ENCODE measurements around the gene PROM1. TPM values are rescaled to one million over a fixed set of nuclear protein-coding genes. Genes with fewer than 3 reads are reported as not detected.

PROM1 gene
- total RNA-seq, 2 experiments from 2014 or later: not detected

DNA sequence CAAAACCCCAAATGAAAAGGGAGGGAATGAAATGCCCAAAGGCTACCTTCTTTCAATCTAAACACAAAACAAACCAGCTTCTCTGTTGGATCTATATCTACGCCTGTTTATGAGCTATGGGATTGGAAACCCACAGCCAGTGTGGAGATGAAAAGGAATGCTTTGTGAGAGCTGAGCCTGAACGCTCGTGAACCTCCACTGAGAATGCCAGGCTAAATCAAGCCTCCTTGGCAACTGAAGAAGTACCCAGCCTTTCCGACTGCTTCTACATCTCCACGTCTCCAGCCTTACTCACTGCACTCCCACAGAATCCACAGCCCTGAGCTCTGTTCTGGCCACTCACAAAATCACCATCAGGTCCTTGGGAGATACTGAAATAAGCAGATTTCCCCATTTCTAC lies 31.8 kb downstream of the PROM1 start:
- H3K36me3 Mint-ChIP-seq (ENCODE audit: low read depth): no peaks in the 10 kb centered on the region
- Histone ChIP-seq H3K4me1 (ENCODE audit: insufficient read depth, low read length) (no peaks in the 10 kb centered on the region), H3K4me3 (ENCODE audit: low read length) (no peak overlapping the region), H3K27me3 (ENCODE audit: control insufficient read depth in 1 of 2, insufficient read depth in 2 of 2, low read length in 2 of 2) (peaks cover 12 to 21% of the 10 kb centered on the region in 2 experiments), H3K9me3 (ENCODE audit: control insufficient read depth in 1 of 2, insufficient read depth in 1 of 2, low read length in 2 of 2) (no peaks in the 10 kb centered on the region), H3K36me3 (ENCODE audit: insufficient read depth, low read length) (no peaks in the 10 kb centered on the region), H3K27ac (ENCODE audit: low read depth in 1 of 2, low read length in 2 of 2) (no peak overlapping the region)
- H3K27ac Mint-ChIP-seq: no peak overlapping the region
- intact Hi-C loops (cut with DNase I, micrococcal nuclease): no loop called here
- no peak for ATAC-seq (ENCODE audit: poor library complexity)
- DNase-seq: no peak
- TF ChIP-seq, protein P1, sequence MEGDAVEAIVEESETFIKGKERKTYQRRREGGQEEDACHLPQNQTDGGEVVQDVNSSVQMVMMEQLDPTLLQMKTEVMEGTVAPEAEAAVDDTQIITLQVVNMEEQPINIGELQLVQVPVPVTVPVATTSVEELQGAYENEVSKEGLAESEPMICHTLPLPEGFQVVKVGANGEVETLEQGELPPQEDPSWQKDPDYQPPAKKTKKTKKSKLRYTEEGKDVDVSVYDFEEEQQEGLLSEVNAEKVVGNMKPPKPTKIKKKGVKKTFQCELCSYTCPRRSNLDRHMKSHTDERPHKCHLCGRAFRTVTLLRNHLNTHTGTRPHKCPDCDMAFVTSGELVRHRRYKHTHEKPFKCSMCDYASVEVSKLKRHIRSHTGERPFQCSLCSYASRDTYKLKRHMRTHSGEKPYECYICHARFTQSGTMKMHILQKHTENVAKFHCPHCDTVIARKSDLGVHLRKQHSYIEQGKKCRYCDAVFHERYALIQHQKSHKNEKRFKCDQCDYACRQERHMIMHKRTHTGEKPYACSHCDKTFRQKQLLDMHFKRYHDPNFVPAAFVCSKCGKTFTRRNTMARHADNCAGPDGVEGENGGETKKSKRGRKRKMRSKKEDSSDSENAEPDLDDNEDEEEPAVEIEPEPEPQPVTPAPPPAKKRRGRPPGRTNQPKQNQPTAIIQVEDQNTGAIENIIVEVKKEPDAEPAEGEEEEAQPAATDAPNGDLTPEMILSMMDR (IDR thresholded peaks at IDR 0.05): no peak
- CTCF ChIA-PET: no interaction called here
- POLR2A ChIA-PET: no interaction called here
- H3K9me3 Mint-ChIP-seq: no peaks in the 10 kb centered on the region
- H3K4me3 Mint-ChIP-seq: no peak overlapping the region
- H3K4me1 Mint-ChIP-seq (ENCODE audit: low read depth): no peaks in the 10 kb centered on the region
- H3K27me3 Mint-ChIP-seq: peaks cover 41% of the 10 kb centered on the region

- Mint-ChIP-seq H3K4me3 (no peak overlapping the region), H3K36me3 (ENCODE audit: low read depth) (no peaks in the 10 kb centered on the region), H3K27me3 (peaks cover 32% of the 10 kb centered on the region), H3K9me3 (no peaks in the 10 kb centered on the region), H3K27ac (no peak overlapping the region), H3K4me1 (ENCODE audit: low read depth) (no peaks in the 10 kb centered on the region)
- Histone ChIP-seq H3K36me3 (ENCODE audit: insufficient read depth, low read length) (no peaks in the 10 kb centered on the region), H3K4me3 (ENCODE audit: low read length) (no peak overlapping the region), H3K9me3 (ENCODE audit: control insufficient read depth in 1 of 2, insufficient read depth in 1 of 2, low read length in 2 of 2) (no peaks in the 10 kb centered on the region), H3K4me1 (ENCODE audit: insufficient read depth, low read length) (no peaks in the 10 kb centered on the region), H3K27ac (ENCODE audit: low read depth in 1 of 2, low read length in 2 of 2) (no peak overlapping the region), H3K27me3 (ENCODE audit: control insufficient read depth in 1 of 2, insufficient read depth in 2 of 2, low read length in 2 of 2) (peaks cover 9 to 20% of the 10 kb centered on the region in 2 experiments)
- intact Hi-C loops (cut with DNase I, micrococcal nuclease): no loop called here
- TF ChIP-seq, protein P1 (IDR thresholded peaks at IDR 0.05): no peak
- POLR2A ChIA-PET: no interaction called here
- ATAC-seq (ENCODE audit: poor library complexity) (no peak), DNase-seq (no peak)
- CTCF ChIA-PET: no interaction called here
Measured at GRCh38 chr4:16051132-16051531, 32.7 kb downstream of the PROM1 start.

- H3K27ac ChIP-seq (ENCODE audit: low read depth in 1 of 2, low read length in 2 of 2): no peak overlapping the region
- H3K4me3 Mint-ChIP-seq: no peak overlapping the region
- intact Hi-C loops (cut with DNase I, micrococcal nuclease): no loop called here
- POLR2A ChIA-PET: no interaction called here
- H3K27me3 ChIP-seq (ENCODE audit: control insufficient read depth in 1 of 2, insufficient read depth in 2 of 2, low read length in 2 of 2): peaks cover 6 to 16% of the 10 kb centered on the region in 2 experiments
- H3K9me3 Mint-ChIP-seq: no peaks in the 10 kb centered on the region
- no peaks in the 10 kb centered on the region for H3K4me1 Mint-ChIP-seq (ENCODE audit: low read depth)
- peaks cover 28% of the 10 kb centered on the region for H3K27me3 Mint-ChIP-seq
- no peak overlapping the region for H3K4me3 ChIP-seq (ENCODE audit: low read length)
- CTCF ChIA-PET: no interaction called here
- TF ChIP-seq, protein P1 (IDR thresholded peaks at IDR 0.05): no peak
- no peaks in the 10 kb centered on the region for H3K9me3 ChIP-seq (ENCODE audit: control insufficient read depth in 1 of 2, insufficient read depth in 1 of 2, low read length in 2 of 2)
- H3K27ac Mint-ChIP-seq: no peak overlapping the region
- ATAC-seq (ENCODE audit: poor library complexity) (no peak), DNase-seq (no peak)
- H3K4me1 ChIP-seq (ENCODE audit: insufficient read depth, low read length): no peaks in the 10 kb centered on the region
- no peaks in the 10 kb centered on the region for H3K36me3 Mint-ChIP-seq (ENCODE audit: low read depth)
- H3K36me3 ChIP-seq (ENCODE audit: insufficient read depth, low read length): no peaks in the 10 kb centered on the region
Measured at GRCh38 chr4:16050669-16051068, 33.2 kb downstream of the PROM1 start.
